GM21737 (cell line): ENCODE results near the gene SF1.

Experiments
- ATAC-seq: cut with Tn5 transposase; IDR thresholded peaks from one replicate; pipeline ENCODE4 v1.9.1; 2021; ENCODE audit warnings: mild to moderate bottlenecking, moderate library complexity; ENCODE audit not compliant: unreplicated experiment

SF1 gene

GRCh38 chr11:64784813-64785581 is 6.7 kb upstream of the SF1 start:
- ATAC-seq, result no peak

- ATAC-seq, result no peak
Observed at GRCh38 chr11:64778223-64778472, 194 bp downstream of the SF1 start.

- peak; percentile 15 for ATAC-seq
Observed at GRCh38 chr11:64777449-64778222, 706 bp downstream of the SF1 start.

- ATAC-seq, result no peak
Observed at GRCh38 chr11:64776875-64777274, 1.5 kb downstream of the SF1 start.

DNA sequence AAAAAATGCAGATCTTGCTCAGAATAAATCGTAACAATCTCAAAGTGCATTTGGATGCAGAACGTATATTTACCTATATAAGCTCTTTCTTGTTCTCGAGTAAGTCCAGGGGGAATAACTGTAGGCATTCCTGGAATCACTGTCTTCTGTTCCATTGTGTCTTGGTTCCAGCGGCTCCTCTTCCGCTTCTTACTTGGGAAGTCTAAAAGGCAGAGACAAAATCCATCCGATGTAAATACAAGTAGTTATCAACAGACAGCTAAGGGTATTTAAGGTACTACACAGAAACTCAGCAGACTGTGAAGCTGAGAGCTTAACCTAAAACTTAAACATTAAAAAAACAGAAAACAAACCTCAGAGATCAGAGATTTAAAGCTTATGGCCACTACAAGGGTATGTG is 1.9 kb downstream of the SF1 start:
- ATAC-seq, result no peak

GRCh38 chr11:64774144-64774543 is 4.2 kb downstream of the SF1 start:
- no peak for ATAC-seq

- ATAC-seq, result no peak
Observed at GRCh38 chr11:64772303-64773018, 5.9 kb downstream of the SF1 start.

- ATAC-seq, result no peak
Observed at GRCh38 chr11:64771861-64772260, 6.5 kb downstream of the SF1 start.

- ATAC-seq, result no peak
Observed at GRCh38 chr11:64770120-64770519, 8.2 kb downstream of the SF1 start.

DNA sequence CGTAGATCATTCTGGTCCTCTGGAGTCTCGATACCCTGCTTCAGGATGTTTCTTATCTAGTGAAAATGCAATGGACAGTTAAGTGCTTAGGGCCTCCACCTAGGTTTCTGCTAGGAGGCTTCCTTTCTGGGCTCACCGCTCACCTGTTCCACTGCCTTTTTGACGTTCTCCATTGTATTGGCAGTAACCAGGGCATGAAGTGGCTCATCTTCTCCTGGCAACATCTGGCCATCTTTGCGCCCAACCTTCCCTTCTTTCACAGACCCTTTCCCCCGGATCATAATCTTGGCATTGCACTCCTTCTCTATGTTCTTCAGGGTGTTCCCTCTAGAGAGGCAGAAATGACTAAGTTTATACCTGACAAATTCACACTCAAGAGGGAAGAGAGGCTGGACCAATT is 9.1 kb downstream of the SF1 start:
- no peak for ATAC-seq

DNA sequence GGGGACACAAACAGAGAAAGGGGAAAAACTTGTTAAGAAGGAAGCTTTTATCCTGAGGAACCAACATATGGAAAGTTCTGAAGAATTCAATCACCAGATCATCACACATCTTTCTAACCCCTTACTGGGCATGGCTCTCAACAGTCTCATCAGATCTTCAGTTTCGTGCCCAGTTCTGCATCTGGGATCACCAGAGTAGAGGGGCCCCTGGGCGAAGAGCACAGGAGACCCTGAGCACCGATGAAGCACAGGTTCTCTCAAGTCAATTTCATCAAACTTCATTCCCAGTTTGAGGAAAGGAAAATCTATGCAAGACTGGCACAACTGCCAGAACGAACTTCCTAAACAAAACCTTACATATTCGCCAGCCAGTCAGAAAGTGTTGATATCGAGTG is 10.0 kb downstream of the SF1 start:
- ATAC-seq, result no peak

DNA sequence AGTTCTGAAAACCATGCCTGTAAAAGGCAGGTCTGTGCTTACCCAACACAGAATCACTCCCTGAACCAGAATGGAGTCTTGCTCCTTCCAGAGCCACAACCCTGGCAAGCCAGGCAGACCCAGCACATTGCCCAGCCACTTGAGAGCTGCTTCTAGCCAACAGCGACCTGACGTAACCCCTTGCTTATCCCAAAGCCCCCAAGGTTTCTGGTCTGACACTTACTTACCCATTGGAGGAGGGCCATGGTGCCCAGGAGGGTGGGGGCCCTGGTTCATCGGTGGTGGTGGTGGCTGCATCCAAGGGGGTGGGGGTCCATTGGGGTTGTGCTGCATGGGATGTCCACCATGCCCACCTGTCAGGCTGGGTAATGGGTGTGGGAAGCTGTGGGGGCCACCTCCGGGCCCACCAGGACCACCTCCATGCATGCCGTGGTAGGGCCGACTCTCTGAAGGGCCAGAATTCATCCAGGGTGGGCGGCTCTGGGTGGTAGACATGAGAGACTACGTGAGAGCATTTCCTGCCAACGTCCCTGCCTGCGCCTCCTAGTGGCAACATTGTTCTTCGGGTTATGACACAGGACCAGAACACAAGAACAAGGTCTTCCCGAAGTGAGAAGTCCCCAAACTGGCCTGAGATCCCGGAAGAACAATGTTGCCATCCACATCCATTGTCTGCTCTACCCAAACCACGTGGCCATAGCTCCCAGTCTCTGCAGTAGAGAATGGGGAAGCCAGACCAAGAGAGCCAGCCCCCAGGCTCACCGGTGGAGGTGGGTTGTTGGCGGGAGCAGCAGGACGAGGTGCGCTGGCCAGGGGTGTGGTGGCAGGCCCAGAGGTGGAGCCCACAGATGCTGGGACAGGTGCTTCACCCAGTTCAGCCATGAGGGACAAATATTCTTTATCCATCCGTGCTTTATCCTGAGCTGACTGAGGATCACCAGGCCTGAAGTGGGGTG is 10.7 kb downstream of the SF1 start:
- ATAC-seq, result no peak

- ATAC-seq, result no peak
Observed at GRCh38 chr11:64766881-64767280, 11.5 kb downstream of the SF1 start.

DNA sequence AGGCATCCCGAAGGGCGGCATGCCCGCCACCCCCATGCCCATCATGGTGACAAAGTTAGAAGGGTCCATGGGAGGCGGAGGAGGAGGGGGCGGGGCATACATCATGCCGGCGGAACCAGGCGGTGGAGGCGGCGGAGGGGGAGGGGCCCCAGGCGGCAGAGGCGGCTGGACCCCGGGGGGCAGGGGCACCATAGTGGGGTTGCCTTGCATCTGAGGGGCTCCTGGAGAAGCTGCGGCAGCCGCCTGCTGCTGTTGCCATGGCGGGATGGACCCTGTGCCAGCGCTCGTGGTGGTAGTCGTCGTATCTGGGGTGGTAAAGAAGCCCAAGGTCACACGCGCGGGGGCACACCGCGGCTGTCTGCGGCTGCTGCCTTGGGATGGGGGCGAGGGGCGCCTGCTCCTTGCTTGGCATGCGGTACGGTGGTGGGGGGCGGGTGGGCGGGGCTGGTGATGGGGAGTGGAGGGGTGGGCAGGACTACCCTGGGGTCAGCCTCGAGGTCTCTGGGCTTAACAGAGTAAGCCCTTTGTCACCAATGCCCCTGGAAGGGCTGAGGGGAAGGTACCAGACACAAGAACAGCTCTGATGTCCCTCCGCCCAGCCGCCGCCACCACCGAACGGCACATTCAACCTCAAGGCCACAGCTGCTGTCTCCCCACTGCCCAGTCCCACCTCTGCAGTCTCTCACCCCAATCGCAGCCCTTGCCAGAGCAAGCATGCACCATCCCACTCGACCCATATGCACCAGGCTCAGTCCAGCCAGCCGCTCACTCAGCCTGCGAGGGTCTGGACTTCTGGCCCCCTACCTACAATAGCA is 12.3 kb downstream of the SF1 start:
- no peak for ATAC-seq

GRCh38 chr11:64765291-64765850 is 13.0 kb downstream of the SF1 start:
- no peak for ATAC-seq

DNA sequence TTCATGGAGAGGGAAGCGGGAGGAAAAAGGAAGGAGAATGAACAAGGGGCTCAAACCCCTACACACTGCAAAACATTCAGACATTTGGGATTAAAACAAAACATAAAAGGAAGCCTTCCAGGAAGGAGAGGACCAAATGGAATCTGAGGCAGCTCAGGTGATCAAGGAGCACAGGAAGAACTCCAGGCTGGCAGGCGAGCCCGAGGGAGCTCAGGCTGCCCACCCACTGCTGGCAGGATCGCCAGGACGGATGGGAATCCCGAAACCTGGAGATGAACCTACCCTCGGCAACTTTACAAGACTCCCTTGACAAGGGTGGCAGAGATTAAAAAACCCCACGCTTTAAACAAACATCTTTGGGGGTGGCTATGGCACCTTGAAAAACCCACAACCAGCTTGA is 13.6 kb downstream of the SF1 start:
- ATAC-seq, result no peak

- no peak for ATAC-seq
Observed at GRCh38 chr11:64764040-64764611, 14.2 kb downstream of the SF1 start.

DNA sequence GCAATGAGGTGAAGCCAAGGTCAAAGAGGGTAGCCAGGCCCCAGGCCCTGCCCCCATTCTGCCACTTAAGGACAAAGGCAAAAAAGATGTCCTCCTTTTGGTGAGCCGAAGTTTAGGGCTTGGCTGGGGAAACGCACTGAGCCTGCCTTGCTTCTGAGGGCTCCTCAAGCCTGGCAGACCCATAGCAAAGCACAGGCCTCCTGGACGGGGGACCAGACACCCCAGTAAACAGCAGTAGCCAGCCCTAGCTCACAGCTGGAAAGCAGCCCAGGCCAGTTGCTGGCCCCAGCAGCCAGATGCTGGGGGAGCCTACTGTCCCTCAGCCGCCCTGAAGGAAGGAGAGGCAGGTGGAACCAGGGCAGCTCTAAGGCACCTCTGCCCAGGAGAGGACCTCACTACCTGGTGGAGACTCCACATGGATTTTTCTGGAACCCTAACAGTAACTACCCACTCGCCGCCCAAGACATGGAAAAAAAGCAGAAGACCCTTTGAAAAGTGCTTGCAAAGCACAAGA is 14.8 kb downstream of the SF1 start:
- ATAC-seq, result no peak
